Measurements from ENCODE around the gene DHX16.
"Not testable (repeated sequence)": the region's sequence is repeated elsewhere in the genome, so short reads cannot be mapped to it uniquely, and the experiment has no call there.

DHX16 gene

GRCh38 chr6:30678964-30679726 lies 6.3 kb upstream of the DHX16 start:
- peak; percentile 95 for DNase-seq

- DNase-seq: no peak
Observed at GRCh38 chr6:30676660-30677285, 4.0 kb upstream of the DHX16 start.

- DNase-seq: no peak
Observed at GRCh38 chr6:30670760-30671527, 1.9 kb downstream of the DHX16 start.

GRCh38 chr6:30666300-30666699 lies 6.5 kb downstream of the DHX16 start:
- DNase-seq: peak; percentile 31

- no peak for DNase-seq
Observed at GRCh38 chr6:30664994-30665767, 7.6 kb downstream of the DHX16 start.

- DNase-seq: not testable (repeated sequence)
Observed at GRCh38 chr6:30657922-30658321, 14.9 kb downstream of the DHX16 start.

GRCh38 chr6:30657454-30657853 lies 15.4 kb downstream of the DHX16 start:
- no peak for DNase-seq

- no peak for DNase-seq
Observed at GRCh38 chr6:30656513-30656912, 16.3 kb downstream of the DHX16 start.

- no peak for DNase-seq
Observed at GRCh38 chr6:30655743-30656094, 17.1 kb downstream of the DHX16 start.

- DNase-seq: no peak
Observed at GRCh38 chr6:30654798-30655742, 17.7 kb downstream of the DHX16 start.

GRCh38 chr6:30651143-30651542 lies 21.7 kb downstream of the DHX16 start:
- no peak for DNase-seq

- DNase-seq: peak; percentile 90
Observed at GRCh38 chr6:30647242-30648116, 25.3 kb downstream of the DHX16 start.

GRCh38 chr6:30646450-30647241 lies 26.2 kb downstream of the DHX16 start, which contains the start of gene C6orf136:
C6orf136 (plus strand) TSS chr6:30647133; CDS start chr6:30647232, 99 bp downstream.
- peak; percentile 97 for DNase-seq

- DNase-seq: no peak
Observed at GRCh38 chr6:30645989-30646388, 26.8 kb downstream of the DHX16 start.

GRCh38 chr6:30644769-30645168 lies 28.0 kb downstream of the DHX16 start:
- no peak for DNase-seq

GRCh38 chr6:30643656-30644055 lies 29.1 kb downstream of the DHX16 start:
- DNase-seq: no peak

- DNase-seq: no peak
Observed at GRCh38 chr6:30641048-30641447, 31.8 kb downstream of the DHX16 start.

GRCh38 chr6:30640481-30640880 lies 32.3 kb downstream of the DHX16 start:
- no peak for DNase-seq

- DNase-seq: no peak
Observed at GRCh38 chr6:30635834-30636233, 37.0 kb downstream of the DHX16 start.
